Neural cell (in vitro differentiated cells): ENCODE data around the gene WFIKKN2. TPM values are rescaled to one million over a fixed set of nuclear protein-coding genes. Genes with fewer than 3 reads are reported as not detected.

Experiments used
- H2AFZ ChIP-seq: fragments of 200-600, 300-800 bp; sonication (generic), shearing (Covaris generic); 2 replicates; pipeline ENCODE4 v1.6.0; 2014; ENCODE audit warnings: low read depth, mild to moderate bottlenecking, antibody characterized with exemption, low read length, moderate library complexity
- H3F3A ChIP-seq: fragments of 200-600 bp; shearing (Covaris generic); 2 replicates; pipeline ENCODE4 v1.6.1; 2016; ENCODE audit warnings: mild to moderate bottlenecking, moderate library complexity, mixed read lengths, antibody characterized with exemption, low read length; ENCODE audit not compliant: insufficient read depth, poor library complexity, severe bottlenecking
- H3K27ac ChIP-seq: fragments of 200-600, 300-800 bp; sonication (generic), shearing (Covaris generic); 2 replicates; pipeline ENCODE4 v1.5.1; 2014; ENCODE audit warnings: mild to moderate bottlenecking, low read length, moderate library complexity
- H3K27me3 ChIP-seq: fragments of 300-800, 200-600 bp; sonication (generic), shearing (Covaris generic); 2 replicates; pipeline ENCODE4 v1.6.0; 2014; ENCODE audit warnings: mild to moderate bottlenecking, low read depth, low read length, moderate library complexity; ENCODE audit not compliant: insufficient read depth
- H3K36me3 ChIP-seq: fragments of 300-800, 200-600 bp; sonication (generic), shearing (Covaris generic); 2 replicates; pipeline ENCODE4 v1.5.1; 2014; ENCODE audit warnings: mild to moderate bottlenecking, antibody characterized with exemption, low read length, moderate library complexity; ENCODE audit not compliant: insufficient read depth
- H3K4me2 ChIP-seq: fragments of 300-800, 200-600 bp; sonication (generic), shearing (Covaris generic); 2 replicates; pipeline ENCODE4 v1.6.0; 2014; ENCODE audit warnings: mild to moderate bottlenecking, low read length
- H3K4me3 ChIP-seq: fragments of 300-800, 200-600 bp; sonication (generic), shearing (Covaris generic); 2 replicates; pipeline ENCODE4 v1.5.1; 2014; ENCODE audit warnings: mild to moderate bottlenecking, low read length, moderate library complexity
- H3K79me2 ChIP-seq: fragments of 200-600 bp; shearing (Covaris generic); replicated peaks from 2 replicates; pipeline ENCODE4 v1.6.0; 2014; ENCODE audit warnings: mild to moderate bottlenecking, low read length, moderate library complexity; ENCODE audit not compliant: insufficient read depth
- H3K9ac ChIP-seq: fragments of 300-800, 200-600 bp; sonication (generic), shearing (Covaris generic); 2 replicates; pipeline ENCODE4 v1.6.1; 2016; ENCODE audit warnings: mild to moderate bottlenecking, low read length, mixed read lengths
- H3K9me2 ChIP-seq: fragments of 200-600 bp; shearing (Covaris generic); 2 replicates; pipeline ENCODE4 v1.6.1; 2016; ENCODE audit warnings: mild to moderate bottlenecking, low read length, mixed read lengths; ENCODE audit not compliant: insufficient read depth
- H3K9me3 ChIP-seq: fragments of 200-600, 300-800 bp; sonication (generic), shearing (Covaris generic); 2 replicates; pipeline ENCODE4 v1.6.1; 2016; ENCODE audit warnings: mild to moderate bottlenecking, mixed run types, low read length, moderate library complexity, mixed read lengths
- H4K20me1 ChIP-seq: fragments of 200-600 bp; shearing (Covaris generic); 2 replicates; pipeline ENCODE4 v1.6.1; 2016; ENCODE audit warnings: mild to moderate bottlenecking, mixed run types; ENCODE audit not compliant: insufficient read depth
- EP300 ChIP-seq: fragments of 450-650 bp; conservative IDR thresholded peaks from 2 replicates; pipeline ENCODE4 v1.6.1; 2014; ENCODE audit warnings: antibody characterized with exemption, mild to moderate bottlenecking, moderate library complexity; ENCODE audit not compliant: poor library complexity, severe bottlenecking
- MXI1 ChIP-seq: fragments of 450-650 bp; conservative IDR thresholded peaks from 2 replicates; pipeline ENCODE4 v1.6.1; 2014; ENCODE audit warnings: antibody characterized with exemption, mild to moderate bottlenecking; ENCODE audit not compliant: poor library complexity, severe bottlenecking
- polyA plus RNA-seq: library from polyadenylated mRNA; depleted of rRNA; stranded (reverse); fragments of >200 nt; gene quantifications from 2 replicates; pipeline ENCODE4 v1.2.3, GENCODE V29; 2014
- small RNA-seq, 3 experiments: library from RNA; depleted of rRNA; stranded (forward); fragments of <200 nt; gene quantifications; one replicate each; pipeline ENCODE3, GENCODE V24; 2012
- TF ChIP-seq, protein P1 (sequence below): fragments of 450-650 bp; IDR thresholded peaks from 2 replicates; pipeline ENCODE4 v1.5.1; 2014; ENCODE audit warnings: antibody characterized with exemption, mild to moderate bottlenecking, moderate library complexity; ENCODE audit not compliant: poor library complexity, severe bottlenecking
- TF ChIP-seq, protein P2 (sequence below): IDR thresholded peaks from 2 replicates; pipeline ENCODE4 v1.6.1; 2012; ENCODE audit warnings: borderline replicate concordance

The WFIKKN2 gene
- polyA plus RNA-seq, 1 donor from 2014 or later, result not detected

DNA sequence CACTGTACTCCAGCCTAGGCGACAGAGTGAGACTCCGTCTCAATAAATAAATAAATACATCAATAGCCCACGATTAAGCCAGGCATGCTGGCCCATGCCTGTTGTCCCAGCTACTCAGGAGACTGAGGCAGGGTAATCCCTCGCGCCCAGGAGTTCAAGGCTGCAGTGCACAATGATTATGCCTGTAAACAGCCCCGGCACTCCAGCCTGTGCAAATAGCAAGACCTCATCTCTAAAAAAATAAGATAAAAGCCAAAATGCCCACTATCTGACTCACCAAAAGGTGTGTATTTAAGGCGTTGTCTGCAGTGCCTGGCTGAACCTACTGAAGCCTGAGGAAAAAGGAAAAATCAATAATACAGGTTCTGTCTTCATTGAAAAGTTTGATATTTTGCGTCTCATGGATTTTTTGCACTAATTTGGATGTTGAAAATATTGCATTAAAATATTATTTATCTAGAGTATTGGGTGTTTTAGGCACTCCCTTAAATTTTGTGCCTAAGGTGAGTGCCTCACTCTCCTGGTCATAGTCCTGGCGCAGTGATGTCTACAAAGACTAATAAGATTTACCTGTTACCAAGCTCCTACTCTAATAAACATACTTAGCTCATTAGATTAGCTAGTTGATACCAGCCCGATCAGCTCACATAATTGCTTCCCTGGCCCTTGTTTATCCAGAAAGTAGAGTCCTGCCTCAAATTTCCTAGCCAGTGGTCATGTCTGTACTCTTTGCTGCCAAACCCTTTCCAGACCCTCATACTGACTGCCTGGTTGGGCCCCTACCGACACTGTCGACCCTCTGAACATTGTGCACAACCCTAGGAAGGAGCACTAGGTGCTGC lies 55.5 kb downstream of the WFIKKN2 start:
- no peaks in the 10 kb centered on the region for H3K36me3 ChIP-seq
- H3K4me3 ChIP-seq, result no peak overlapping the region
- no peak overlapping the region for H3K4me2 ChIP-seq
- H3F3A ChIP-seq, result no peaks in the 10 kb centered on the region
- H4K20me1 ChIP-seq, result no peaks in the 10 kb centered on the region
- no peaks in the 10 kb centered on the region for H3K9me3 ChIP-seq
- H3K27ac ChIP-seq, result no peak overlapping the region
- H3K9me2 ChIP-seq, result no peaks in the 10 kb centered on the region
- no peaks in the 10 kb centered on the region for H3K27me3 ChIP-seq
- H2AFZ ChIP-seq, result no peak overlapping the region
- H3K9ac ChIP-seq, result no peak overlapping the region
- no peaks in the 10 kb centered on the region for H3K79me2 ChIP-seq
- no peak for TF ChIP-seq MXI1
- TF ChIP-seq, protein P1, sequence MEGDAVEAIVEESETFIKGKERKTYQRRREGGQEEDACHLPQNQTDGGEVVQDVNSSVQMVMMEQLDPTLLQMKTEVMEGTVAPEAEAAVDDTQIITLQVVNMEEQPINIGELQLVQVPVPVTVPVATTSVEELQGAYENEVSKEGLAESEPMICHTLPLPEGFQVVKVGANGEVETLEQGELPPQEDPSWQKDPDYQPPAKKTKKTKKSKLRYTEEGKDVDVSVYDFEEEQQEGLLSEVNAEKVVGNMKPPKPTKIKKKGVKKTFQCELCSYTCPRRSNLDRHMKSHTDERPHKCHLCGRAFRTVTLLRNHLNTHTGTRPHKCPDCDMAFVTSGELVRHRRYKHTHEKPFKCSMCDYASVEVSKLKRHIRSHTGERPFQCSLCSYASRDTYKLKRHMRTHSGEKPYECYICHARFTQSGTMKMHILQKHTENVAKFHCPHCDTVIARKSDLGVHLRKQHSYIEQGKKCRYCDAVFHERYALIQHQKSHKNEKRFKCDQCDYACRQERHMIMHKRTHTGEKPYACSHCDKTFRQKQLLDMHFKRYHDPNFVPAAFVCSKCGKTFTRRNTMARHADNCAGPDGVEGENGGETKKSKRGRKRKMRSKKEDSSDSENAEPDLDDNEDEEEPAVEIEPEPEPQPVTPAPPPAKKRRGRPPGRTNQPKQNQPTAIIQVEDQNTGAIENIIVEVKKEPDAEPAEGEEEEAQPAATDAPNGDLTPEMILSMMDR, result no peak
- TF ChIP-seq EP300, result no peak
- TF ChIP-seq, protein P2, sequence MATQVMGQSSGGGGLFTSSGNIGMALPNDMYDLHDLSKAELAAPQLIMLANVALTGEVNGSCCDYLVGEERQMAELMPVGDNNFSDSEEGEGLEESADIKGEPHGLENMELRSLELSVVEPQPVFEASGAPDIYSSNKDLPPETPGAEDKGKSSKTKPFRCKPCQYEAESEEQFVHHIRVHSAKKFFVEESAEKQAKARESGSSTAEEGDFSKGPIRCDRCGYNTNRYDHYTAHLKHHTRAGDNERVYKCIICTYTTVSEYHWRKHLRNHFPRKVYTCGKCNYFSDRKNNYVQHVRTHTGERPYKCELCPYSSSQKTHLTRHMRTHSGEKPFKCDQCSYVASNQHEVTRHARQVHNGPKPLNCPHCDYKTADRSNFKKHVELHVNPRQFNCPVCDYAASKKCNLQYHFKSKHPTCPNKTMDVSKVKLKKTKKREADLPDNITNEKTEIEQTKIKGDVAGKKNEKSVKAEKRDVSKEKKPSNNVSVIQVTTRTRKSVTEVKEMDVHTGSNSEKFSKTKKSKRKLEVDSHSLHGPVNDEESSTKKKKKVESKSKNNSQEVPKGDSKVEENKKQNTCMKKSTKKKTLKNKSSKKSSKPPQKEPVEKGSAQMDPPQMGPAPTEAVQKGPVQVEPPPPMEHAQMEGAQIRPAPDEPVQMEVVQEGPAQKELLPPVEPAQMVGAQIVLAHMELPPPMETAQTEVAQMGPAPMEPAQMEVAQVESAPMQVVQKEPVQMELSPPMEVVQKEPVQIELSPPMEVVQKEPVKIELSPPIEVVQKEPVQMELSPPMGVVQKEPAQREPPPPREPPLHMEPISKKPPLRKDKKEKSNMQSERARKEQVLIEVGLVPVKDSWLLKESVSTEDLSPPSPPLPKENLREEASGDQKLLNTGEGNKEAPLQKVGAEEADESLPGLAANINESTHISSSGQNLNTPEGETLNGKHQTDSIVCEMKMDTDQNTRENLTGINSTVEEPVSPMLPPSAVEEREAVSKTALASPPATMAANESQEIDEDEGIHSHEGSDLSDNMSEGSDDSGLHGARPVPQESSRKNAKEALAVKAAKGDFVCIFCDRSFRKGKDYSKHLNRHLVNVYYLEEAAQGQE, result no peak

DNA sequence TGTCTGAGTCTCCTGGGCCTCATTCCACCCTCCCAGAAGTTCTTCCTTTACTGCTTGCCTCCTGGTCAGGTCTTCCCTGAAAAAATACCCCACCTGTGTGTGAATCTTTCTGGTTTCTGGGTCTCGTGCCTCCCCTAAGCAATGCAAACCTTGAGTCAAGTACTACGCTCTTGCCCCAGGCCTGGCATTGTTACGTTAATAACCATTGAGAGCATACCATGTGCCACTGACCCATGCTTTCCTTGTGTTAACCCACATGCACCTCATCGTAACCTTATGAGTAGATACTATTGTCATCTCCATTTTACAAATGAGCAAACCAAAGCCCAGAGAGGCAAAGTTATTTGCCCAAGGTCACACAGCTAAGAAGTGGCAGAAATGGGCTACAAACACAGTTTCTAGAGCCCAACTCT lies 56.2 kb downstream of the WFIKKN2 start:
- Histone ChIP-seq H3K9me2 (no peaks in the 10 kb centered on the region), H3K4me2 (no peak overlapping the region), H2AFZ (no peak overlapping the region), H4K20me1 (no peaks in the 10 kb centered on the region), H3K4me3 (no peak overlapping the region), H3K9ac (no peak overlapping the region), H3F3A (no peaks in the 10 kb centered on the region), H3K27me3 (no peaks in the 10 kb centered on the region), H3K9me3 (no peaks in the 10 kb centered on the region), H3K79me2 (no peaks in the 10 kb centered on the region), H3K27ac (no peak overlapping the region), H3K36me3 (no peaks in the 10 kb centered on the region)
- TF ChIP-seq, protein P1, result no peak
- TF ChIP-seq EP300, result no peak

Small RNAs within 50 kb of the gene (small RNA-seq; reads per million reads assigned to genes)
- gene AC005921.1, result 0 reads per million in 3 experiments

Other genes starting within 250 kb of the WFIKKN2 start
- 0.08 TPM in 1 of 2 replicates, not detected in the other for gene ABCC3, start 200.7 kb upstream of the WFIKKN2 start, polyA plus RNA-seq
- gene ANKRD40, start 127.7 kb upstream of the WFIKKN2 start, polyA plus RNA-seq, result 15.2 and 16.1 TPM in 2 replicates
- 634 and 677 TPM in 2 replicates for gene LUC7L3, start 116.0 kb upstream of the WFIKKN2 start, polyA plus RNA-seq
- gene ANKRD40CL, start 68.1 kb upstream of the WFIKKN2 start, polyA plus RNA-seq, result not detected in 2 replicates
- 8.0 and 8.9 TPM in 2 replicates for gene TOB1, start 30.8 kb downstream of the WFIKKN2 start, polyA plus RNA-seq